ENCODE results near the gene FBXL17. TPM values are rescaled to one million over a fixed set of nuclear protein-coding genes. Genes with fewer than 3 reads are reported as not detected.

FBXL17 gene
- total and polyA plus RNA-seq, 2 donors (not counting 1 experiment from before 2014, with no cell fraction given): 7.3 to 40.3 TPM

DNA sequence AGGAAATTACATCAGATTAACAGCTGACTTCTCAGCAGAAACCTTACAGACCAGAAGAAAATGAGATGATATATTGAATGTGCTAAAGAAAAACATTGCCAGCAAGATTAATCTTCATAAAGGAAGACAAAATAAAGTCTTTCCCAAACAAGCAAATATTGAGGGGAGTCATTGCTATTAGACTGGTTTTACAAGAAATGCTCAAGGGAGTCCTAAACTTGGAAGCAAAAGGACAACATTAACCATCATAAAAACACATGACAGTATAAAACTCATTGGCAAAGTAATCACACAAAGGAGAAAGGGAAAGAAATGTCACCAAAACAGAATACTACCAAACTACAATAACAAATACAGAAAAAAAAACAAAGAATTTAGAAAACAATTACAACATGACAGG is 101.7 kb downstream of the FBXL17 start:
- Histone ChIP-seq H3K4me1 (ENCODE audit: control insufficient read depth in 2 of 2, insufficient read depth in 2 of 2, low read length in 2 of 2) (no peaks in the 10 kb centered on the region), H3K4me3 (ENCODE audit: control extremely low read depth in 1 of 5, extremely low read depth in 1 of 5, insufficient read depth in 1 of 5, low read depth in 2 of 5, low read length in 4 of 5) (no peak overlapping the region), H3K27ac (ENCODE audit: low read length in 2 of 2) (no peak overlapping the region), H3K36me3 (replicated peaks in 1 of 2; ENCODE audit: control extremely low read depth in 1 of 2, control insufficient read depth in 1 of 2, extremely low read depth in 1 of 2, insufficient read depth in 2 of 2, low read length in 1 of 2) (no peaks in the 10 kb centered on the region), H3K4me2 (replicated peaks; ENCODE audit: low read depth, low read length, poor library complexity, severe bottlenecking) (no peak overlapping the region), H4K20me1 (ENCODE audit: control insufficient read depth, insufficient read depth, low read length, poor library complexity, severe bottlenecking) (no peaks in the 10 kb centered on the region), H3K9me3 (ENCODE audit: control extremely low read depth in 1 of 3, control insufficient read depth in 2 of 3, insufficient read depth in 1 of 3, low read length in 2 of 3) (peaks cover 0 to 12% (median 1%) of the 10 kb centered on the region in 3 donors), H2AFZ (ENCODE audit: insufficient read depth, low read depth, low read length, poor library complexity, severe bottlenecking) (no peak overlapping the region), H3K9ac (ENCODE audit: low read length) (no peak overlapping the region), H3K27me3 (replicated peaks in 1 of 4; ENCODE audit: control extremely low read depth in 1 of 4, control insufficient read depth in 3 of 4, insufficient read depth in 4 of 4, low read length in 3 of 4) (no peaks in the 10 kb centered on the region), H3K79me2 (ENCODE audit: control insufficient read depth, insufficient read depth, low read length) (peaks cover 25% of the 10 kb centered on the region)
- Mint-ChIP-seq H3K4me3 (no peak overlapping the region), H3K27ac (no peak overlapping the region), H3K27me3 (no peaks in the 10 kb centered on the region), H3K4me1 (peaks cover 8% of the 10 kb centered on the region), H3K9me3 (ENCODE audit: insufficient read depth) (peaks cover 10% of the 10 kb centered on the region)
- TF ChIP-seq, protein P1, sequence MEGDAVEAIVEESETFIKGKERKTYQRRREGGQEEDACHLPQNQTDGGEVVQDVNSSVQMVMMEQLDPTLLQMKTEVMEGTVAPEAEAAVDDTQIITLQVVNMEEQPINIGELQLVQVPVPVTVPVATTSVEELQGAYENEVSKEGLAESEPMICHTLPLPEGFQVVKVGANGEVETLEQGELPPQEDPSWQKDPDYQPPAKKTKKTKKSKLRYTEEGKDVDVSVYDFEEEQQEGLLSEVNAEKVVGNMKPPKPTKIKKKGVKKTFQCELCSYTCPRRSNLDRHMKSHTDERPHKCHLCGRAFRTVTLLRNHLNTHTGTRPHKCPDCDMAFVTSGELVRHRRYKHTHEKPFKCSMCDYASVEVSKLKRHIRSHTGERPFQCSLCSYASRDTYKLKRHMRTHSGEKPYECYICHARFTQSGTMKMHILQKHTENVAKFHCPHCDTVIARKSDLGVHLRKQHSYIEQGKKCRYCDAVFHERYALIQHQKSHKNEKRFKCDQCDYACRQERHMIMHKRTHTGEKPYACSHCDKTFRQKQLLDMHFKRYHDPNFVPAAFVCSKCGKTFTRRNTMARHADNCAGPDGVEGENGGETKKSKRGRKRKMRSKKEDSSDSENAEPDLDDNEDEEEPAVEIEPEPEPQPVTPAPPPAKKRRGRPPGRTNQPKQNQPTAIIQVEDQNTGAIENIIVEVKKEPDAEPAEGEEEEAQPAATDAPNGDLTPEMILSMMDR (IDR thresholded peaks at IDR 0.05): no peak
- no peak for TF ChIP-seq EZH2 (IDR thresholded peaks at IDR 0.05; ENCODE audit: borderline replicate concordance, insufficient read depth, low read depth, low read length, poor library complexity, severe bottlenecking)
- no peak for DNase-seq
- POLR2A ChIA-PET: no interaction called here
- CTCF ChIA-PET: interaction anchor here (1.3 kb wide), 1 partner anchor 20 kb away, joined by 3 read pairs; no protein-coding TSS in a partner anchor
- intact Hi-C loops (cut with micrococcal nuclease): no loop called here
- no peak for ATAC-seq (ENCODE audit: low read depth)

- ATAC-seq (ENCODE audit: low read depth) (no peak), DNase-seq (no peak)
- Histone ChIP-seq H3K36me3 (replicated peaks in 1 of 2; ENCODE audit: control extremely low read depth in 1 of 2, control insufficient read depth in 1 of 2, extremely low read depth in 1 of 2, insufficient read depth in 2 of 2, low read length in 1 of 2) (no peaks in the 10 kb centered on the region), H3K79me2 (ENCODE audit: control insufficient read depth, insufficient read depth, low read length) (peaks cover 25% of the 10 kb centered on the region), H3K4me3 (ENCODE audit: control extremely low read depth in 1 of 5, extremely low read depth in 1 of 5, insufficient read depth in 1 of 5, low read depth in 2 of 5, low read length in 4 of 5) (no peak overlapping the region), H3K9me3 (ENCODE audit: control extremely low read depth in 1 of 3, control insufficient read depth in 2 of 3, insufficient read depth in 1 of 3, low read length in 2 of 3) (peaks cover 0 to 10% (median 1%) of the 10 kb centered on the region in 3 donors), H3K9ac (ENCODE audit: low read length) (no peak overlapping the region), H2AFZ (ENCODE audit: insufficient read depth, low read depth, low read length, poor library complexity, severe bottlenecking) (no peak overlapping the region), H3K27ac (ENCODE audit: low read length in 2 of 2) (no peak overlapping the region), H3K27me3 (replicated peaks in 1 of 4; ENCODE audit: control extremely low read depth in 1 of 4, control insufficient read depth in 3 of 4, insufficient read depth in 4 of 4, low read length in 3 of 4) (no peaks in the 10 kb centered on the region), H4K20me1 (ENCODE audit: control insufficient read depth, insufficient read depth, low read length, poor library complexity, severe bottlenecking) (no peaks in the 10 kb centered on the region), H3K4me2 (replicated peaks; ENCODE audit: low read depth, low read length, poor library complexity, severe bottlenecking) (no peak overlapping the region), H3K4me1 (ENCODE audit: control insufficient read depth in 2 of 2, insufficient read depth in 2 of 2, low read length in 2 of 2) (no peaks in the 10 kb centered on the region)
- H3K27ac Mint-ChIP-seq: no peak overlapping the region
- no peak overlapping the region for H3K4me3 Mint-ChIP-seq
- POLR2A ChIA-PET: no interaction called here
- TF ChIP-seq, protein P1 (IDR thresholded peaks at IDR 0.05): no peak
- intact Hi-C loops (cut with micrococcal nuclease): no loop called here
- WGBS (ENCODE audit: insufficient coverage): 97% methylated on average over 3 of the region's 3 CpGs
- H3K9me3 Mint-ChIP-seq (ENCODE audit: insufficient read depth): peaks cover 6% of the 10 kb centered on the region
- CTCF ChIA-PET: interaction anchor here (1.2 kb wide), 1 partner anchor 18 kb away, joined by 4 read pairs; no protein-coding TSS in a partner anchor
- H3K27me3 Mint-ChIP-seq: no peaks in the 10 kb centered on the region
- H3K4me1 Mint-ChIP-seq: peaks cover 8% of the 10 kb centered on the region
These were observed 103.3 kb downstream of the FBXL17 start for GRCh38 chr5:108278285-108279240.
